Measurements from ENCODE around the gene SIK3.

DNA sequence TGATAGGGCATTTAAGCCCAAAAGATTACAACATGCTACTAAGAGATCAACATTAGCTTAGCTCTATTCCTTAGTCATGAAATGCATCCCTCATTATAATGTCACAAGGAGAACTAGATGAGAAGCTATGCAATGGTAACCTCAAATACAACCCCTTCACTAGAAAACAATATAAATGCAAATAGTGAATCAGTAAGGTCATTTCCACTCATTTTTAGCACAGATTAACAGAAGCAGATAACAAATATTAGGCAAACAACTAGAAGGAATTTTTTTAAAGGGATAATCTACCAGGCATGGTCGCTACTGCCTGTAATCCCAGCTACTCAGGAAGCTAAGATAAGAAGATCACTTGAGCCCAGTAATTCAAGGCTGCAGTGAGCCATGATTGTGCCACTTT, 28.2 kb downstream of the SIK3 start:
- TF ChIP-seq, protein P1, sequence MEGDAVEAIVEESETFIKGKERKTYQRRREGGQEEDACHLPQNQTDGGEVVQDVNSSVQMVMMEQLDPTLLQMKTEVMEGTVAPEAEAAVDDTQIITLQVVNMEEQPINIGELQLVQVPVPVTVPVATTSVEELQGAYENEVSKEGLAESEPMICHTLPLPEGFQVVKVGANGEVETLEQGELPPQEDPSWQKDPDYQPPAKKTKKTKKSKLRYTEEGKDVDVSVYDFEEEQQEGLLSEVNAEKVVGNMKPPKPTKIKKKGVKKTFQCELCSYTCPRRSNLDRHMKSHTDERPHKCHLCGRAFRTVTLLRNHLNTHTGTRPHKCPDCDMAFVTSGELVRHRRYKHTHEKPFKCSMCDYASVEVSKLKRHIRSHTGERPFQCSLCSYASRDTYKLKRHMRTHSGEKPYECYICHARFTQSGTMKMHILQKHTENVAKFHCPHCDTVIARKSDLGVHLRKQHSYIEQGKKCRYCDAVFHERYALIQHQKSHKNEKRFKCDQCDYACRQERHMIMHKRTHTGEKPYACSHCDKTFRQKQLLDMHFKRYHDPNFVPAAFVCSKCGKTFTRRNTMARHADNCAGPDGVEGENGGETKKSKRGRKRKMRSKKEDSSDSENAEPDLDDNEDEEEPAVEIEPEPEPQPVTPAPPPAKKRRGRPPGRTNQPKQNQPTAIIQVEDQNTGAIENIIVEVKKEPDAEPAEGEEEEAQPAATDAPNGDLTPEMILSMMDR (IDR thresholded peaks at IDR 0.05): no peak
- TF ChIP-seq POLR2A (IDR thresholded peaks at IDR 0.05): no peak

Data from adrenal gland (tissue), 5 donors.